Coronary artery (tissue), 2 donors: ENCODE data around the gene MICAL2.

Experiments used
- DNase-seq: peaks from one replicate; pipeline ENCODE4 v3.0.0-alpha.2; 2017; ENCODE audit warnings: low spot score
- H3K27ac ChIP-seq, 2 donors: fragments of 200-600 bp; sonication (generic); one replicate each; pipeline ENCODE4 v1.5.1; 2016 to 2019
- H3K4me3 ChIP-seq: fragments of 200-600 bp; sonication (generic); 2 replicates; pipeline ENCODE4 v1.5.1; 2016; ENCODE audit warnings: mild to moderate bottlenecking, moderate library complexity
- TF ChIP-seq, protein P1 (sequence below): fragments of 200-600 bp; sonication (generic); IDR thresholded peaks from one replicate; pipeline ENCODE4 v1.5.1; 2019; ENCODE audit warnings: antibody characterized with exemption

The MICAL2 gene

DNA sequence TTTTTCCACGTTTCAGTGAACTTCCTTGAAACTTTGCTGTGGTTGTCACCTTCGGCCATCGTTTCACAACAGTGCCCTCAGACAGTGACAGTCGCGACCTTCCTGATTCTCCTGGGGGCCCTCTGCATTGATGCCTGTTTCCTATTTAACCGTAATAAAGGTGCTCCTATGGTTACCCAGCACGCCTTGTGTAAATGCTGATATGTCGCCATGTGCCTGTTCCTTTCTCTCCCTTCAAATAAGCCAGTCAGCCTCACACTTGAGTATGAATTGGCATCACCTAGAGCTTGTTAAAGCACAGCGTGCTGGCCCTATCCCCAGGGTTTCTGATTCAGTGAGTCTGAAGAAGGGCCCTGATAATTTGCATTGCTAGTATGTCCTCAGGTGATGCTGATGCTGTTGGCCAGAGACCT, 104.8 kb downstream of the MICAL2 start:
- no peak for DNase-seq
- H3K27ac ChIP-seq: peak overlapping the region; percentile 30 to 84
- TF ChIP-seq, protein P1, sequence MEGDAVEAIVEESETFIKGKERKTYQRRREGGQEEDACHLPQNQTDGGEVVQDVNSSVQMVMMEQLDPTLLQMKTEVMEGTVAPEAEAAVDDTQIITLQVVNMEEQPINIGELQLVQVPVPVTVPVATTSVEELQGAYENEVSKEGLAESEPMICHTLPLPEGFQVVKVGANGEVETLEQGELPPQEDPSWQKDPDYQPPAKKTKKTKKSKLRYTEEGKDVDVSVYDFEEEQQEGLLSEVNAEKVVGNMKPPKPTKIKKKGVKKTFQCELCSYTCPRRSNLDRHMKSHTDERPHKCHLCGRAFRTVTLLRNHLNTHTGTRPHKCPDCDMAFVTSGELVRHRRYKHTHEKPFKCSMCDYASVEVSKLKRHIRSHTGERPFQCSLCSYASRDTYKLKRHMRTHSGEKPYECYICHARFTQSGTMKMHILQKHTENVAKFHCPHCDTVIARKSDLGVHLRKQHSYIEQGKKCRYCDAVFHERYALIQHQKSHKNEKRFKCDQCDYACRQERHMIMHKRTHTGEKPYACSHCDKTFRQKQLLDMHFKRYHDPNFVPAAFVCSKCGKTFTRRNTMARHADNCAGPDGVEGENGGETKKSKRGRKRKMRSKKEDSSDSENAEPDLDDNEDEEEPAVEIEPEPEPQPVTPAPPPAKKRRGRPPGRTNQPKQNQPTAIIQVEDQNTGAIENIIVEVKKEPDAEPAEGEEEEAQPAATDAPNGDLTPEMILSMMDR: no peak
- H3K4me3 ChIP-seq: no peak overlapping the region

GRCh38 chr11:12216041-12216451, 105.7 kb downstream of the MICAL2 start:
- H3K4me3 ChIP-seq: no peak overlapping the region
- TF ChIP-seq, protein P1: no peak
- no peak for DNase-seq
- peak overlapping the region; percentile 49 to 84 for H3K27ac ChIP-seq

GRCh38 chr11:12216671-12217374, 106.4 kb downstream of the MICAL2 start:
- H3K4me3 ChIP-seq: no peak overlapping the region
- TF ChIP-seq, protein P1: no peak
- peak overlapping the region; percentile 49 to 84 for H3K27ac ChIP-seq
- no peak for DNase-seq

DNA sequence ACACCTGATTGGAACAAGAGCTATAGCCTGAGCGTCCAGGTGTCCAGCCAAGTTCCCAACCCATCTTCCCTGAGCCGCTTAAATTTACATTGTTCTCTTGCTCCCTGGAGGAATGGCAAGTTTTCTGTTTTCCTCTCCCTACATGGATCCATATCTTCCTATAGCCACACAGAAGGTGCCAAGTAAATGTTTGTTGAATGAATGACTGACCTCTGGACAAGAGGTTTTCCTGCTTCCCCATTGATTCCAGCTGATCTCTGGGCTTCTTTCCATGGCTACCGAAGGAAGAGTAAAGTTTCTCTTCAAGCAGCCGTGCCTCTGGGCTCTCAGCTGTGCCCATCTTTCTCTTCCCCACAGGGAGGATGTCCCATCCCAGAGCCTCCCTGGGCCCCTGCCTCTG, 107.5 kb downstream of the MICAL2 start:
- Histone ChIP-seq H3K27ac (peak overlapping the region; percentile 49 to 84), H3K4me3 (no peak overlapping the region)
- no peak for DNase-seq
- TF ChIP-seq, protein P1: no peak

DNA sequence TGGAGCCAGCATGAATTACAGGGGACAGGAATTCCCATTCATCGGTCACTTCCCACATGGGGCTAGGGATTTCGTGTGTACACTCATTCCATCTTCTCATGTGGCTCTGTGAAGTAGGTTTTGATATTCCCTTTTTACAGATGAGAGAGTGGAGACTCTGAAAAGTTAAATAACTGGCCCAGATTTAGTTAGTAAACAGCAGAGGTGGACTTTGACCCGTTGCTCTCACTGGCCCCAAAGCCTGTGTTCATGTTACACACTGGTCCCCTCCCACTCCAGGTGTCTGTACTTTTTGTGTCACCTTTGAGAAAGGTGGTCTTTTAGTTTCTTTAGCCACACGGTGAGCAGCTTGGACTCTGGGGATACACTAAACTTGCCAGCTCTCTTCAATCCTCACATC, 108.5 kb downstream of the MICAL2 start:
- peak overlapping the region; percentile 49 to 84 for H3K27ac ChIP-seq
- no peak for DNase-seq
- TF ChIP-seq, protein P1: no peak
- H3K4me3 ChIP-seq: no peak overlapping the region

GRCh38 chr11:12219757-12220156, 109.4 kb downstream of the MICAL2 start:
- DNase-seq: no peak
- Histone ChIP-seq H3K4me3 (peak overlapping the region; percentile 37), H3K27ac (peak overlapping the region; percentile 54 to 90)
- TF ChIP-seq, protein P1: no peak

DNA sequence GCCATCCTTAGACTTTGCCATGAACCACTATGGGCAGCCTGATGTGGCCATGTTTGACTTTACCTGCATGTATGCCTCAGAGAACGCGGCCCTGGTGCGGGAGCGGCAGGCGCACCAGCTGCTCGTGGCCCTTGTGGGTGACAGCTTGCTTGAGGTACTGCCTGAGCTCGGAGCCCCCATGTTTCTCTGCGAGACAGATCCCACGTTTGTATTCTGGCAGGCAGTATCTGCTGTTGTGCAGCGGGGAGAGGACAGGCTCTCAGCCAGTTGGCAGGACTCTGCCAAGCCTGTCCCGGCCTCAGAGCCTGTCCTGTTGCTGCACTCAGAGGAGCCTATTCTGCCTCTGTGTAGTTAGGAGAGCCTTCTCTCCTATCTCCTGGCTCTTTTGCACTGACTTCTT, 109.9 kb downstream of the MICAL2 start:
- DNase-seq: no peak
- Histone ChIP-seq H3K4me3 (peak overlapping the region; percentile 37), H3K27ac (peak overlapping the region; percentile 54 to 90)
- TF ChIP-seq, protein P1: no peak
